Activated CD4-positive, alpha-beta T cell treated with anti-CD3 and anti-CD28 coated beads, Interleukin-2, Interleukin-4, amounts not matched to agents 100 ng/mL and 50 ng/mL, durations not matched to agents 16 hours and 8 hours (primary cell): ENCODE measurements around the gene KRTAP20-3.

ENCODE experiments used
- DNase-seq: peaks from one replicate; pipeline ENCODE4 v3.0.0-alpha.2; 2020; ENCODE audit warnings: low spot score

The KRTAP20-3 gene

DNA sequence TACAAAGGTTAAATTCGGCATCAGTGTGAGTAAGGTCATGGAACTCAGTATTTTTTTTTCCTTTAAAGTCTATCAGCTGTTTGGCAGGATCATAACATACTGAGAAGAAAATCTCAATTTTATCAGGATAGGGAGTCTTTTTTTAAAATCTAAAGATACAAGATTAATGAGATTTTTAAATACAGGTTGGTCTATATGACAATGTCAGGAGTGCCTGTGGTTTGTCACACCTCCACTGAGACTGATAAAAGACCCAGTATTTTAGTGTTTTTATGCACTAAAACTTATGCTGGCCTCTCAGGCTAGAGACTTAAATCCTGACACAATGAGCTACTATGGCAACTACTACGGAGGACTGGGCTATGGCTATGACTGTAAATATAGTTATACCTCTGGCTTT lies at the start of gene KRTAP20-3:
KRTAP20-3 (plus strand) TSS at position 301 of the 400 bp plus-strand sequence.
- no peak for DNase-seq

DNA sequence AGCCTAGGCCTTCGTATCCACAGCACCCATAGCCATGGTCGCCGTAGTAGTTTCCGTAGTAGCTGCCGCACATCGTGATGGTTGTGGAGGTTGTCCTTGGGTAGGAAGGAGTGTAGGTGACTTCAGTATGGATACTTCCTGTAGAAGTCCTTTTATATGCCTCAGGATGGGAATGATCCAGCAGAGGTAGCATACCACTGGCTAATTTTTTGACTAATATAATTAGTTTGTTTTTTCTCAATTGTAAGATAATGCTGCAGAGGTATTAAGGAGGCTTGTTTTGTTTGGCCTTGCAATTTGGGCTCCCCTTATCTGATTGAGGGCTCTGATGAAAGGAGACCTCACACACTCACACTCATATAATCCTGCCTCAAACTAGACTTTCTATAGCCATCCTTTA lies 43.9 kb upstream of the KRTAP20-3 start, which contains the start of gene KRTAP6-2:
KRTAP6-2 (minus strand) TSS at position 101 of the 400 bp plus-strand sequence; CDS start at position 73, 28 bp downstream.
- no peak for DNase-seq

DNA sequence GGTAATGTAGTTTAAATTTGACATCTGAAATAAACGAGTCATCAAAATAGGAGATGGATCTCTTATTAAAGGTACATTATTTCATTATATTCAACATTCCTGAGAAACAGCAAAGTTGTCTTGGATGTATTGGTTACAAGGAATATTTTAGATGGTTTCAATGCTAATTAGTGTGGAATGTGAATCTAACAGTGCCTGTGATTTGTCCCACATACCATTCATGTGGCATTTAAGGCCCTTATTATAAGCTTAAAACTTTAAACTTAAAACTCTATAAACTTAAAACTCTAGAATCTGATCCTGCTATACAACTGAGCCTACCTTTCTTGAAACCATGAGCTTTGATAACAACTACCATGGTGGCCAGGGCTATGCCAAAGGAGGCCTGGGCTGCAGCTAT lies 41.9 kb upstream of the KRTAP20-3 start, which contains the start of gene KRTAP22-1:
KRTAP22-1 (plus strand) TSS at position 301 of the 400 bp plus-strand sequence.
- DNase-seq: no peak

DNA sequence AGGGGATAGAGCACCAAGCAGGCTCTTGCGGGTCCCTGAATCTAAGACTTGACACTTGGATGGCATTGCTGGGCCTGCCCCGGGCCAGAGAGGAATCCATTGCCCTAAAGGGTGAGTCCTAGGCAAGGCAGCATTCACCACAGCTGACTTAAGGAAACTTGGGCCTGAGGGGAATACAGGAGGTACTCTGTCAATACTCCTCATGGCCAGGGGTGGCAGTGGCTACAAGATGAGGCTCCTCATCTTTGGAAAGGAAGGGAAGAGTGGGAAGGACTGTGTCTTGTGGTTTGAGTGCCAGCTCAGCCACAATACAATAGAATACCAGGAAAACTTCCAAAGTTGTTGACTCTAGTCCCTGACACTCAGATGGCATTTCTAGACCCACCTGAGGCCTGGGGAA lies 36.7 kb upstream of the KRTAP20-3 start:
- DNase-seq: no peak

DNA sequence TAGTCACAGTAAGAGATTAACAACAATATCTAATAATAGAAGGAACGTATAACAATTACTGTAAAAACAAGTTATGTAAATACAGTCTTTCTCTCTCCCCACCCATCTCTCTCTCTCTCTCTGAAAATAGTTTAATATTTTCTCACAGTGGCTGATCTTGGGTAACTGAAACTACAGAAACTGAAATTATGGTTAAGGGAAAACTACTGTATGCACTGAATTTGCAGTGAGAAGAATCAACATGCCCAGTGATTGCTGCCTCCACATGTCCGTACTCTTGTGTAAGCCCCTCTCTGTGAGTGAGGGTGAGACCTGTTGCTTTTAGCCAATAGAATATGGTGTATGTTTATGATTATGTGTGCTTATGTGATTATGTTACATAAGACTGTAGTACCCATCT lies 30.5 kb upstream of the KRTAP20-3 start:
- no peak for DNase-seq

DNA sequence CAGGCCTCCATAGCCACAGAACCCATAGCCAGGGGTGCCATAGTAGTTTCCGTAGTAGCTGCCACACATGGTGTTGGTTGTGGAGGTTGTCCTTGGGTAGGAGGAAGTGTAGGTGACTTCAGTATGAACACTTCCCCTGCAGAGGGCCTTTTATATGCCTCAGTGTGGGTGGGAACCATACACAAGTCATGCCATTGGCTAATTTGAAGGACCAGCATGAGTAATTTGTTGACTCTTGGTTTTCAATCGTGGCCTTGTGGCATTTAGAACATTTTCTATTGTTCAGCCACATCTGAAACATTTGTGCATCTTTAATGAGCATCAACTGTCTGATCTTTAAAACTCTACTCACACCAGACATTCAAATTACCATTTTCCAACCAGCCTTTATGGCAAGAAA lies 28.8 kb upstream of the KRTAP20-3 start, which contains the start of gene KRTAP6-1:
KRTAP6-1 (minus strand) TSS at position 95 of the 400 bp plus-strand sequence; CDS start at position 69, 26 bp downstream.
- peak; percentile 1 for DNase-seq

DNA sequence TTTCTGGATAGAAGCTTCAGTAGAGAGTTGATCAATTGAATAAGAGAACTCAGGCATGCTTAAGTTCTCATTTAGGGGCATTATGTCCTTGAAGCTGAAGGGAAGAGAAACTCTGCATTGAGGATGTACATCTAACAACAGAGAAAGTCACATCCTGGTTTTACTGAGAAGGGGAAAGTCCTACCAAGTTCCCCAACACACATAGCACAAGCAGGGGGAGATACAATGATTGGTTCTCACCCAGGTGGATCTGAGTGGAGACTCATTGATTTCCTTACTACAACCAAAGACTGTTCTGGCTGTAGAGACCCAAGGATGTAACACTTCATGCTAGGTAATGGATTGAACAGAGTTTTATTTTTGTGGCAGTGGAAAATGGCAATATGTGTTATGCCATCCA lies 27.5 kb upstream of the KRTAP20-3 start:
- DNase-seq: no peak

DNA sequence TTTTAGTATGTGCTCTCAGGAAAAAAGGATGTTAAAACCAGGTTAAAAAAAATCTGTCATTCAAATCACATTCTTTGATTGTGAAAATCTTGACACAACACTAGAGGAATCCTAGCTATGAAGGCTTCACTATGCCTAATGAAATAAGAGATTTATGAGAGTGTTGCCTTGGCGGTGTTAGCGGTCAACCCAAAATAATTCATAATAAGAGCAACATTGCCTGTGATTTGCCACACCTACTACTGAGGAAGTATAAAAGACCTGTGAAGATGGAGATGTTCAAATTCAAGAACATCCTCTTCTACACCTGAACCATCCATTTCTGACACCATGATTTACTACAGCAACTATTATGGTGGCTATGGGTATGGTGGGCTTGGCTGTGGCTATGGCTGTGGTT lies 26.5 kb upstream of the KRTAP20-3 start, which contains the start of gene KRTAP20-1:
KRTAP20-1 (plus strand) TSS at position 301 of the 400 bp plus-strand sequence; CDS start at position 331, 30 bp downstream.
- DNase-seq: no peak

DNA sequence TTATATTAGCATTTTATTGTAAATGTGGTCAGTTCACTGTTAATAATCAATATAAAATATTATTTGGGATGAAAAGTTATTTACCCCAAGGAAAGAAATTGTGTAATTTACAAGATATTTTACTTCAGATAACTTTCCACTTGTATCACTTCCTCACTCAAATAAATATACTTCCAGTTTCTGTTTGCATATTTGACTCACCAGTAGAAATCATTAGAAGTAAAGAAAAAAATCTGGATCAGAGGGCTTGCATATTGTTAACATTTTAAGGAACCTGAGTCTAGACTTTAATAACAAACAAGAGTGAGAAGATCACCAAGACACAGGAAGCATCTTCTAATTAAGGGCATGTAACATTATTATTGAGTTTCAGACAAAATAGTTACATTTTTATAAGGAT lies 22.6 kb upstream of the KRTAP20-3 start:
- no peak for DNase-seq

DNA sequence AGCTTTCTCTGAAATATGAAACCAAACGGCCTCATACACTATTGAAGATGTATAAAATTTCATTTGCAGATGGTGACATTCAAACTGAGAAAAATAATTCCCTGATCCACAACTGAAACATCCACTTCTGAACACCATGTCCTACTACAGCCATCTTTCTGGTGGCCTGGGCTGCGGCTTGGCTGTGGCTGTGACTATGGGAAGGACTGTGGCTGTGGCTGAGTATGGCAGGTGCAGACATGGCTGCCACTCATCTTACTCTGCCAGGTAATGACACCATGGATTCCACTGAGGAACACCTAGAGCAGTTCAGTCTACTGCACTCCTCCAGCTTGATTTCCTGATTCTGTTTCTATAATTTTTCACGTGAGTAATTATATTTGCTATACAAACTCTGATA lies 22.1 kb upstream of the KRTAP20-3 start, which contains the start of gene KRTAP20-4:
KRTAP20-4 (plus strand) TSS at position 106 of the 400 bp plus-strand sequence.
- no peak for DNase-seq

DNA sequence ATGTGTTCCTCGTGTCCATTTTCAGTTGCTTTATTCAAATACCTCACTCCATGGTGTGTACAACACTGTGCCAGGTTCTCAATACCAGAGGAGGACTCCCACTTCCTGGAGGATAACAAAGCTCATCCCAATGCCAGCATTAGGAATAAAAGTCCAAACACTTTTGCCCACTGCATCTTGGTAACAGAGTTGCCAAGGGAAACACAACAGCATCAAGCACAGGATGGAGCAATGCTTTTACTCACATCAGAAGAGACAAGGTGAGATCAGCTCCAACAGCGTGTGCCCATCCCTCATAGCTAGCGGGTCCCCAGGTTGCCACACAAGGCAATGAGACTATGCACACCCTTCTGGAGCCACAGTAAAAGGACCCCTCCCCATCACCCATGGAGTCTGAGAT lies 19.3 kb upstream of the KRTAP20-3 start:
- no peak for DNase-seq

DNA sequence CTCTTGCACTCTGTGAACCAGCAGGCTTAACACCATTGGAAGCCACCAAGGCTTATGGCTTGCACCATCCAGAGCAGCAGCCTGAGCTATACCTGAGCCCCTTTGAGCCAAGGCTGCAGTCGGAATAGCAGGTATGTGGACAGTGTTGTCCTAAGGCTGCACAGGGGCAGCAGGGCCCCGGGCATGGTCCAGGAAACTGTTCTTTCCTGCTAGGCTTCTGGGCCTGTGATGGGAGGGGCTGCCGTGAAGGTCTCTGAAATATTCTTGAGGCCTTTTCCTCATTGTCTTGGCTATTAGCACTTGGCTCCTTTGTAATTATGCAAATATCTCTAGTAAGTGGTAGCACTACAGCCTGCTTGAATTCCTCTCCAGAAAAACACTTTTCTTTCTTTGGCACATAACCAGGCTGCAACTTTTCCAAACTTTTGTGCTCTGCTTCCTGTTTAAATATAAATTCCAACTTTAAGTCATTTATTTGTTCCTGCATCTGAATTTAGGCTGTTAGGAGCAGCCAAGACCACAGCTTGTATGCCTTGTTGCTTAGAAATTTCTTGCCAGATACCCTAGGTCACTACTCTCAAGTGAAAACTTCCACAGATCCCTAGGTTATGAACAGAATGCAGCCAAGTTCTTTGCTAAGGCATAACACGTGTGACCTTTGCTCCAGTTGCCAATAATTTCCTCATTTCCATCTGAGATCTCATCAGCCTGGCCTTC lies 17.1 kb upstream of the KRTAP20-3 start:
- no peak for DNase-seq

DNA sequence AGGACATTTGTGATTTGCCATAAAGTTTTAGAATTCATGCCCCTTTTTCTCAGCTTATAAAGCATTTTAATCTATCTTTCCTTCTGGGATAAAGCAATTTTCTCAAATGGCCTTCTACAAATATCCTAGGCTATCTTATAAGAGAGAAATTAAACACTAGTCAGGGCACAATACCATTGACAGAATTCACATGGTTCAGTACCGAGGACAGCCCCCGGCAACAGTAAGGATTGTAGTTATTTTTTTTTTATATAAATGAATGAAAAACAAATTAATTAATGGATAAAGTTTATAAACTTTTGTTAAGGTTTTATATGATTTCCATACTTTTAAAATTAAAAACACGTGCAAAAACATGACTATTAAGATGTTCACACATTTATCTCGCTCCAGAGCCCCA lies 14.6 kb upstream of the KRTAP20-3 start:
- DNase-seq: no peak

DNA sequence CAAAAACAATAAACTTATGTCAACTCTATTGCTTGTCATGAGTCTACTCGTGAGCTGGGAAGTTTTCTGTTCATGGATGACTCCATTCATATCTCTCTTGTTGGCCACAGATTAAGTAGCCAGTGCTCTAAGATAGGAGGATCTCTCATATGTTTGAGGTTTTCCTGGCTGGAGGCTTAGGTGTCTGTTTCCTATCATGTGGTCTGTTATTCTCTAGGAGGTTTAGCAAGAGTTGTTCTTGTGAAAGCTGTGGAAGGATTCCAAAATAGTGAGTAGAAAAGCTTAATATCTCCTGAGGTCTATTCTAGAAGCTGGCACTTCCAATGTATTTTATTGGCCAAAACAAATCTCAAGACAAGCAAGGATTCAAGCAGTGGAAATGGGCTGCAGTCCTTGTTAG lies 13.5 kb upstream of the KRTAP20-3 start:
- DNase-seq: no peak

DNA sequence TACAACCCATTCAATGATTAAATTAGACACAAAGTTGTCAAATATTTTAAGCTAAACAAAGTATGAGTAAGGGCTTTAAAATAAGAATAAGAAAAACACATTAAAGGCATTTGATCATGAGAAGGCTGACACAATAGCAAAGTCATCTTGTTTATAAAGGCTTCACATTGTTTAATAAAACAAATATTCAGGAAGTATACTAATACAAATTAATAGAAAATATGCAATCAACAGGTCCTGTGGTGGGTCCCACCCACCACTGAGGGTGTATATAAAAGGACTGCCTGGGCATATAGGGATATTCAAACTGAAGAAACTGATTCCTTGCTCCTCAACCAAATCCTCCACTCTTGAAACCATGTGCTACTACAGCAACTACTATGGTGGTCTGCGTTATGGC lies 7.8 kb upstream of the KRTAP20-3 start, which contains the start of gene KRTAP20-2:
KRTAP20-2 (plus strand) TSS at position 301 of the 400 bp plus-strand sequence; CDS start at position 359, 58 bp downstream.
- no peak for DNase-seq

DNA sequence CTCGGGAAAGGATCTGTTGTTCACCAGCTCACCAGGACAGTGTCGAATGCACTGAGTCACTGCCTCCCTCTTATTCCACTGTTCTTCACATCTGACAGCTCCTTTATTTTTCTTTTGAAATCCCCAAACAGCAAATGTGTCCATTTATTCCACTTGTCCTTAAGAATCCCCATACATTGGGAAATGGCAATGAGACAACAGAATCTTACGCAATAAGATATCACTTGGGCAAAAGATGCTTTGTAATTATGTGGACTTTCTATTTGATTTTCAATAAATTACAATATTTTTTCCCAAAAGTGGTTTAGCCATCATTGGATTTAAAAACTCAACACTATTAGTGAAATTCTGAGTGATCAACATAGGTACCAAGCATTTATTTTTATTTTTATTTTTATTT lies 4.0 kb upstream of the KRTAP20-3 start:
- no peak for DNase-seq

DNA sequence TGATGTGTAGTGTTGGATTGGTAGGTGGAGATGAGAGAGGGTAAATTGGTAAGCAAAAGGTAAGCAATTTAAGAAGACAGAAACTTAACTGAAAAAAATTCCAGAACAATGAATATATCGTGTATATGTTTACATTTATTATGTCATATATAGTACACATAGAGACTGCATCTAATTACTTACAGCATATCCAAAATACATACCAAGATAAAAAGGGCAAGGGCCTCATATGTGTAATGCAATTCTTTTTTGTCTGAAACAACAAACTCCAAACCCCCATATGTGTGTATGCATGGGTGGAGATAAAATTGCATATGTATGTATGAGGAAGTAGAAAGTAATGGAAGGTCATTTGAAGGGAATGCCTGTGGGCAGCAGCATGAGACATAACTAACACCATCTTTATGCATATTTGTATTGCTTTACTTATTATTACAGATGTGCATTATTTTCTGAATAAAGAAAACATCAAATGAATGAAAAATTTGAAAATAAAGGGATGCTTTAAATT lies 4.3 kb downstream of the KRTAP20-3 start:
- no peak for DNase-seq

DNA sequence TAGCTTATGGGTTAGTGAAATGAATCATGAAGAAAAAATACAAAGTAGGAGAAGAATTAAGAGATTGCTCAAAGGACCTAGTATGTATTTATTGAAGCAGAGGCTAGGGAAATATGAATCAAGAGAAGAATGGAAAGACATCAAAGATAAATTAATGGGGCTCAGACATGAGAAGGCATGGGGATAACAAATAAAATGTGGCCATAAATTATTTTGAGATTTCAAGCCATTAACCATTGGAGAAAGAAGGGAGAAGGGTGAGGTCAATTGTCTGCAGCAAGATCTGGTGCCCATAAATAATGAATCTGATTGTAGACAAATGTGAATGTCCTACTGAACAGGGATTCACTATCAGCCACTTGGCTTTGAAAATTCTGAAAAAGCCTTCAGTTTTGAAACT lies 10.2 kb downstream of the KRTAP20-3 start:
- DNase-seq: no peak

DNA sequence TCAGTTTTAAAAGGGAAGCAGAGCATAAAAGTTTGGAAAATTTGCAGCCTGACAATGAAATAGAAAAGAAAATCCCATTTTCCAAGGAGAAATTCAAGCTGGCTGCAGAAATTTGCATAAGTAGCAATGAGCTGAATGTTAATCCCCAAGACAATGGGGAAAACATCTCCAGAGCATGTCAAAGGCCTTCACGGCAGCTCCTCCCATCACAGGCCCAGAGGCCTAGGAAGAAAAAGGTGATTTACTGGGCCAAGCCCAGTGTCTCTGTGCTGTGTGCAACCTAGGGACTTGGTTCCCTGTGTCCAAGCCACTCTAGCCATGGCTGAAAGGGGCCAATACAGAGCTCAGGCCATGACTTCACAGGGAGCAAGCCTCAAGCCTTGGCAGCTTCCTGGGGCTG lies 26.1 kb downstream of the KRTAP20-3 start:
- no peak for DNase-seq

DNA sequence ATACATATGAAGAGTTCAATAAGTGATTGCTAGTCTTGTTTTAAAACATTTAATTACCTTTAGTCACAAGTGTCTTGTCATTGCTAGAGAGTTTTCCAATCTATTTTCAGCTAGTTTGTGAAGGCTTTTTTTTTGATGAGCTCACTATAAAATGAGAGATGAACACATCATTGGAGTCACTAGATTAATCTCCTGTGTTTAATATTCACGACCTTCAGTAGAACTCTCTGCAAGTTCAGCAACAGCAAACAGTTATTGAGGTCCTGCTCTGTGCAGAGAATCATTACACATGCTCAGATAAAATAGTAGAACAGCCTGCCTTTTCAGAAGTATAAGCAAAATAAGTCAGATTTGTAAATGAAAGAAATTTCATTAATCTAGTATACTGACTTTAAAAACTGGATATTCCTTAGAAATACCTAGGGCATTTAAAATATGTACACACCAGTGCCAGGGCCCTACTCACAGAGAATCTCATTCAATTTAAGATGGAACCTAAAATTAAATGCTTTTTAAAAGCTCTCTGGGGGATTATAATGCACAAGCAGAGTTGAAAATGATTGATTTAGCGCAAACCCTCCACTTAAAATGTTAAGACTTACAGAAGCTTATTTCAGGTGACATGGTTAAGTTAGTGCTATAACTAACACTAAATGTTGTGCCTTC lies 30.5 kb downstream of the KRTAP20-3 start:
- DNase-seq: no peak

DNA sequence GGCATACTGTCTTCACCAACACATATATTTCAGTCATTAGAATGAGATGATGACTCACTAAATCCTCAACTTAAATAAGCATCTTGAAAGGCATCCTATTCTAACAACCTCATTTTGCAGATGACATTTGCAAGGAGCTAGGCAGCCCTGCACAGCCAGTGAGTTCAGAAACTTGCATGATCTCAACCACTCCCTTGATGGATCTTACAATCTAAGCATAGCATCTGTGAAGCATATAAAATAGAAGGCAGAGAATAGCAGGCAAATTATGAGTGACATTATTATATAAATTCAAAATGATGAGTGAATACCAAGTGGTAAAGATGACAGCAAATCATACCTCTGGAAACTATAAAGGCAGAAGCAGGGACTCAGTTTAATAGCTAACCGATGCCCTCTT lies 31.6 kb downstream of the KRTAP20-3 start:
- DNase-seq: no peak

DNA sequence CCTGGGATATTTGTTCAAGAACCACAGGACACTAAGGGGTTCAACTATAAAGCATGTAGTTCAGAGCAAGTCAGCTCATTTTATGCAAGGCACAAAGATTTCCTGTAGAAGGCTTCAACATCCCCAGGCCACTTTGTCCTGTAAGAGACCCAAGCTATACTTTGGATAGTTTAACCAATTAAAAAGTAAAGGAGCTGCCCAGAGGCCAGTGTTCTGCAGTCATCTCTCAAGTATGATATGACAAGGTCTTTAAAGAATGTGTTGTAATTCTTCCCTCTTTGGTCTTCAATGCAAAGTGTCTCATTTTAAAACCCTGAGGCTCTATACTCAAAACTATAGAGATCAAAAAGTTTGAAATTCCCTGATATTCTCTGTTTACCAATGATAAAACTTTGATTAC lies 34.1 kb downstream of the KRTAP20-3 start:
- DNase-seq: no peak

DNA sequence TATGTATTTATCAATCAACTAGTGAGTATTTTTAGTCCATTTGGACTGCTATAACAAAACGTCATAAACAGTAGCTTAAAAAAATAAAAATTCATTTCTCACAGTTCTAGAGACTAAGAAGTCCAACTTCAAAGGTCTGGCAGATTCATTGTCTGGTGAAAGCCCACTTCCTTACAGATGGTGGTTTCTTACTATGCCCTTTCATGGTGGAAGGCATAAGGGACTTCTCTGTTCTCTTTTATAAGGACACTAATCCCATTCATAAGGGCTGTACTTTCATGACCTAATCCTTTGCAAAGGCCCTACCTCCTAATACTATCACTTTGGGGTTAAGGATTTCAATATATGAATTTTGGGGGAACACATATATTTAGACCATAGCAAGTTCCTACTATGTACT lies 37.9 kb downstream of the KRTAP20-3 start:
- no peak for DNase-seq
